Caco-2 (cell line): Measurements from ENCODE around the gene IER3. TPM values are rescaled to one million over a fixed set of nuclear protein-coding genes. Genes with fewer than 3 reads are reported as not detected.
A peak's percentile ranks its signal among the peaks of the same experiment; 100 is the strongest.

Experiments
- BruUV-seq: library from RNA; stranded (reverse); fragments of 400-500 nt; replicated peaks from 2 replicates; lab custom pipeline; 2021; lab: Mats Ljungman, UMichigan
- CTCF ChIA-PET: fragments of 300-600 bp; sonication (Branson Sonifier 250); formaldehyde crosslinking; loops from one replicate; lab custom pipeline; 2022; ENCODE audit warnings: antibody characterized with exemption; lab: Charles Lee
- POLR2A ChIA-PET: fragments of 300-600 bp; sonication (Branson Sonifier 250); formaldehyde crosslinking; loops from one replicate; lab custom pipeline; 2022; ENCODE audit warnings: antibody characterized with exemption; lab: Charles Lee
- DNase-seq, 2 experiments: peaks; one replicate each; pipeline versions ENCODE4 v3.0.0 to v3.0.0-alpha.2; 2020 to 2022
- H3K27me3 ChIP-seq: replicated peaks from 2 replicates; pipeline ENCODE4 v1.6.0; 2011; ENCODE audit warnings: low read length; ENCODE audit not compliant: control insufficient read depth, insufficient read depth
- H3K36me3 ChIP-seq: 2 replicates; pipeline ENCODE4 v1.5.1; 2011; ENCODE audit warnings: low read length; ENCODE audit not compliant: control insufficient read depth, insufficient read depth
- H3K4me1 ChIP-seq: fragments of 250-450 bp; sonication (Bioruptor Pico); 2 replicates; pipeline ENCODE4 v1.5.1; 2020; ENCODE audit warnings: mild to moderate bottlenecking
- H3K4me3 ChIP-seq: 2 replicates; pipeline ENCODE4 v1.5.1; 2011; ENCODE audit warnings: low read depth, mild to moderate bottlenecking, control low read depth, low read length
- H3K9me3 ChIP-seq: fragments of 250-450 bp; sonication (Bioruptor Pico); 2 replicates; pipeline ENCODE4 v1.5.1; 2020; ENCODE audit warnings: mild to moderate bottlenecking, moderate library complexity
- H3K27ac Mint-ChIP-seq: one replicate; pipeline ENCODE4 v1.8.0; 2022; ENCODE audit warnings: mixed read lengths; ENCODE audit not compliant: unreplicated experiment
- H3K27me3 Mint-ChIP-seq: one replicate; pipeline ENCODE4 v1.8.0; 2022; ENCODE audit warnings: mixed read lengths; ENCODE audit not compliant: insufficient read depth, unreplicated experiment
- H3K36me3 Mint-ChIP-seq: one replicate; pipeline ENCODE4 v1.8.0; 2022; ENCODE audit warnings: mild to moderate bottlenecking, mixed read lengths; ENCODE audit not compliant: insufficient read depth, unreplicated experiment
- H3K4me1 Mint-ChIP-seq: one replicate; pipeline ENCODE4 v1.8.0; 2022; ENCODE audit warnings: low read depth, mixed read lengths; ENCODE audit not compliant: unreplicated experiment
- H3K4me3 Mint-ChIP-seq: one replicate; pipeline ENCODE4 v1.8.0; 2022; ENCODE audit warnings: mild to moderate bottlenecking, moderate library complexity, mixed read lengths; ENCODE audit not compliant: unreplicated experiment
- H3K9me3 Mint-ChIP-seq: one replicate; pipeline ENCODE4 v1.8.0; 2022; ENCODE audit warnings: mixed read lengths; ENCODE audit not compliant: unreplicated experiment
- CTCF ChIP-seq, 2 experiments: fragments of 200-600 bp in 1 of 2; IDR thresholded peaks; 1 replicate in 1 of 2; 2 replicates in 1 of 2; pipeline versions ENCODE4 v1.5.1 to v1.8.0; 2011 to 2022; ENCODE audit warnings: antibody characterized with exemption in 1 of 2, control low read depth in 1 of 2, inconsistent platforms in 1 of 2, low read depth in 1 of 2, low read length in 1 of 2, mild to moderate bottlenecking in 1 of 2, moderate library complexity in 1 of 2; ENCODE audit not compliant: insufficient read depth in 1 of 2, severe bottlenecking in 1 of 2, unreplicated experiment in 1 of 2
- intact Hi-C: fragments of 100-400 bp; cut with micrococcal nuclease; formaldehyde crosslinking; loops from one replicate; pipeline ENCODE4 v1.10.0; 2022; ENCODE audit not compliant: unreplicated experiment
- total RNA-seq: library from RNA; stranded (reverse); gene quantifications from 2 replicates; pipeline ENCODE4 v1.2.3, GENCODE V29; 2022

IER3 gene
- total RNA-seq, 1 experiment from 2014 or later, result 13.0 TPM

GRCh38 chr6:30742316-30743098, 1.8 kb downstream of the IER3 start, which contains the start of gene FLOT1:
TSS of gene FLOT1 (minus strand) at chr6:30742687. CDS start at chr6:30742189, 498 bp downstream.
- peak within 1 kb of the TSS; percentile 48 for H3K4me3 ChIP-seq
- peak within 1 kb of the TSS; percentile 82 for H3K27ac Mint-ChIP-seq
- no peak for TF ChIP-seq CTCF (IDR thresholded peaks at IDR 0.05; ENCODE audit: insufficient read depth in 1 of 2, low read depth in 1 of 2, low read length in 1 of 2, severe bottlenecking in 1 of 2, unreplicated experiment in 1 of 2)
- peaks cover 6% of the 10 kb centered on the region for H3K36me3 ChIP-seq
- peaks cover 19% of the 10 kb centered on the region for H3K4me1 ChIP-seq
- intact Hi-C loops, result loop anchor here (2.0 to 10.0 kb wide), 5 partner anchors 26 to 342 kb away; partner anchors contain the start of gene MDC1
- peak within 1 kb of the TSS; percentile 90 for H3K4me3 Mint-ChIP-seq
- no peaks in the 10 kb centered on the region for H3K9me3 ChIP-seq
- H3K27me3 ChIP-seq, result no peaks in the 10 kb centered on the region
- H3K27me3 Mint-ChIP-seq, result no peaks in the 10 kb centered on the region
- H3K9me3 Mint-ChIP-seq, result no peaks in the 10 kb centered on the region
- BruUV-seq, result no TSS peak
- ChIA-PET POLR2A (interaction anchor here (0.7 to 1.0 kb wide), 2 partner anchors 21 to 26 kb away, joined by 3 to 5 read pairs; no protein-coding TSS in a partner anchor), CTCF (interaction anchor here (0.6 to 1.5 kb wide), 9 partner anchors 12 to 345 kb away, joined by 3 to 9 read pairs (median 3); no protein-coding TSS in a partner anchor)
- peaks cover 25% of the 10 kb centered on the region for H3K4me1 Mint-ChIP-seq
- peak; percentile 96 to 97 for DNase-seq
- peaks cover 63% of the 10 kb centered on the region for H3K36me3 Mint-ChIP-seq

GRCh38 chr6:30741789-30742315, 2.5 kb downstream of the IER3 start:
- TF ChIP-seq CTCF (IDR thresholded peaks at IDR 0.05; ENCODE audit: insufficient read depth in 1 of 2, low read depth in 1 of 2, low read length in 1 of 2, severe bottlenecking in 1 of 2, unreplicated experiment in 1 of 2), result no peak
- intact Hi-C loops, result loop anchor here (2.0 to 10.0 kb wide), 5 partner anchors 25 to 343 kb away; partner anchors contain the start of gene MDC1
- Histone ChIP-seq H3K36me3 (peaks cover 6% of the 10 kb centered on the region), H3K4me3 (peak overlapping the region; percentile 48), H3K4me1 (peaks cover 19% of the 10 kb centered on the region), H3K9me3 (no peaks in the 10 kb centered on the region), H3K27me3 (no peaks in the 10 kb centered on the region)
- Mint-ChIP-seq H3K27me3 (no peaks in the 10 kb centered on the region), H3K4me3 (peak overlapping the region; percentile 90), H3K27ac (peak overlapping the region; percentile 82), H3K9me3 (no peaks in the 10 kb centered on the region), H3K4me1 (peaks cover 26% of the 10 kb centered on the region), H3K36me3 (peaks cover 69% of the 10 kb centered on the region)
- ChIA-PET CTCF (interaction anchor here (0.6 to 1.4 kb wide), 5 partner anchors 11 to 346 kb away, joined by 3 read pairs; no protein-coding TSS in a partner anchor), POLR2A (no interaction called here)
- no TSS peak for BruUV-seq
- DNase-seq, result no peak

GRCh38 chr6:30741063-30741779, 3.1 kb downstream of the IER3 start:
- no peaks in the 10 kb centered on the region for H3K27me3 Mint-ChIP-seq
- no peak for DNase-seq
- POLR2A ChIA-PET, result no interaction called here
- peaks cover 73% of the 10 kb centered on the region for H3K36me3 Mint-ChIP-seq
- H3K4me1 Mint-ChIP-seq, result peaks cover 28% of the 10 kb centered on the region
- Histone ChIP-seq H3K4me1 (peaks cover 19% of the 10 kb centered on the region), H3K4me3 (peak overlapping the region; percentile 48), H3K27me3 (no peaks in the 10 kb centered on the region), H3K36me3 (peaks cover 6% of the 10 kb centered on the region), H3K9me3 (no peaks in the 10 kb centered on the region)
- intact Hi-C loops, result loop anchor here (5.0 to 10.0 kb wide), 2 partner anchors 51 to 344 kb away; no protein-coding TSS in a partner anchor
- no peaks in the 10 kb centered on the region for H3K9me3 Mint-ChIP-seq
- TF ChIP-seq CTCF (IDR thresholded peaks at IDR 0.05; ENCODE audit: insufficient read depth in 1 of 2, low read depth in 1 of 2, low read length in 1 of 2, severe bottlenecking in 1 of 2, unreplicated experiment in 1 of 2), result no peak
- BruUV-seq, result no TSS peak
- peak overlapping the region; percentile 90 for H3K4me3 Mint-ChIP-seq
- CTCF ChIA-PET, result interaction anchor here (0.9 to 1.4 kb wide), 2 partner anchors 11 to 89 kb away, joined by 3 read pairs; no protein-coding TSS in a partner anchor
- H3K27ac Mint-ChIP-seq, result peak overlapping the region; percentile 82
